HFF-Myc (cell line): Measurements from ENCODE around the gene RYR3.

Source experiments
- DNase-seq: peaks from one replicate; pipeline ENCODE4 v3.0.0-alpha.2; 2011; ENCODE audit warnings: low read depth; ENCODE audit errors: extremely low read depth
- H3K4me3 ChIP-seq: replicated peaks from 2 replicates; pipeline ENCODE4 v1.5.1; 2011; ENCODE audit warnings: low read depth, mild to moderate bottlenecking, control low read depth, low read length
- TF ChIP-seq, protein P1 (sequence below): IDR thresholded peaks from 2 replicates; pipeline ENCODE4 v1.5.1; 2012; ENCODE audit warnings: mild to moderate bottlenecking, low read depth, low read length, control low read depth; ENCODE audit errors: missing control alignments

Gene RYR3

DNA sequence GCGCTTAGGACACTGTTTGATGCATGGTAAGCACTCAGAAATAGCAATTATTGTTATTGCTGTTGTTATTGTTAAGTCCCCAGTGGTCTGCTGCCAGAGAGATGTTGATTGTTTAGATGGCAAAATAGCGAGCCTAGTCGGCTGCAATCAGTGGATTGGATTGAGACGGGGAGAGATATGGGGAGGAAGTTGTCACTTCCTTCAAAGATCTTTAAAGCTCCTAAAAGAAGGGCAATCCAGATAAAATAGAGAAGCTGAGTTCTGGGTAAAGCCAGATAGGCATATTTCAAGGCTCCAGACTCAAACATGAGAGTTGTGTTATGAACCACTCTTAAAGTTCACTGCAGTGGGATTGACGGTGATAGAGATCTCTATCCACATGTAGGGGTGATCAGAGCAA is 64.5 kb downstream of the RYR3 start:
- TF ChIP-seq, protein P1, sequence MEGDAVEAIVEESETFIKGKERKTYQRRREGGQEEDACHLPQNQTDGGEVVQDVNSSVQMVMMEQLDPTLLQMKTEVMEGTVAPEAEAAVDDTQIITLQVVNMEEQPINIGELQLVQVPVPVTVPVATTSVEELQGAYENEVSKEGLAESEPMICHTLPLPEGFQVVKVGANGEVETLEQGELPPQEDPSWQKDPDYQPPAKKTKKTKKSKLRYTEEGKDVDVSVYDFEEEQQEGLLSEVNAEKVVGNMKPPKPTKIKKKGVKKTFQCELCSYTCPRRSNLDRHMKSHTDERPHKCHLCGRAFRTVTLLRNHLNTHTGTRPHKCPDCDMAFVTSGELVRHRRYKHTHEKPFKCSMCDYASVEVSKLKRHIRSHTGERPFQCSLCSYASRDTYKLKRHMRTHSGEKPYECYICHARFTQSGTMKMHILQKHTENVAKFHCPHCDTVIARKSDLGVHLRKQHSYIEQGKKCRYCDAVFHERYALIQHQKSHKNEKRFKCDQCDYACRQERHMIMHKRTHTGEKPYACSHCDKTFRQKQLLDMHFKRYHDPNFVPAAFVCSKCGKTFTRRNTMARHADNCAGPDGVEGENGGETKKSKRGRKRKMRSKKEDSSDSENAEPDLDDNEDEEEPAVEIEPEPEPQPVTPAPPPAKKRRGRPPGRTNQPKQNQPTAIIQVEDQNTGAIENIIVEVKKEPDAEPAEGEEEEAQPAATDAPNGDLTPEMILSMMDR: no peak
- H3K4me3 ChIP-seq: no peak overlapping the region
- no peak for DNase-seq

GRCh38 chr15:33377204-33377603 is 66.4 kb downstream of the RYR3 start:
- no peak for DNase-seq

DNA sequence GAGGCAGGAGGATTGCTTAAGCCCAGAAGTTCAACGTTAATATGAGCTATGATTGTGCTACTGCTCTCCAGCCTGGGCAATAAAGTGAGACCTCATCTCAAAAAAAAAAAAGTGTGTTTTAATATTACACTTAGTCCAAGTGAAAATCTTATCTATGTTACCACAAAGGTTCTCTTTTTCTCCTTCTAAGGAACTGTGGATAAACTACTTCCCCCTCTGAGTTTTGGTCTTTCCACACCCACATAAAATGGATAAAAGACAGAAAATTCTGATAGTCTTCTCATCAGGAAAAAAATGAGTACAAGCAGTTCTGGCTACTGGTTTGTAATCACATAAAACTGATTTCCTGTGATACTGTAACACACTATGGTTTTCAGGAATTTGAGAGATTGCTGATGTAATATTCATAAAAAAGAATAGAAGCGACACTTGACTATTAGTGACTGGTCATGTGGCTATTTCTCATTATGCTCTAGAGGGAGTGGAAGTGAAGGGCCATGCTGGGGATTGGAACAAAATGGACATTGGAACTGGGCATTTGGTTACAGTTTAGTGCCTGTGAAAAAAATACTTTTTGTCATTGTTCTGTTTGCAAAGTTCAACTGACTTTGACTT is 68.2 kb downstream of the RYR3 start:
- no peak for DNase-seq
- TF ChIP-seq, protein P1: no peak
- no peak overlapping the region for H3K4me3 ChIP-seq

More at GRCh38 chr15:33377204-33377603, 66.4 kb downstream of the RYR3 start:
- H3K4me3 ChIP-seq: no peak overlapping the region
- TF ChIP-seq, protein P1: no peak

GRCh38 chr15:33380406-33380805 is 69.6 kb downstream of the RYR3 start:
- TF ChIP-seq, protein P1: no peak
- DNase-seq: no peak
- no peak overlapping the region for H3K4me3 ChIP-seq

DNA sequence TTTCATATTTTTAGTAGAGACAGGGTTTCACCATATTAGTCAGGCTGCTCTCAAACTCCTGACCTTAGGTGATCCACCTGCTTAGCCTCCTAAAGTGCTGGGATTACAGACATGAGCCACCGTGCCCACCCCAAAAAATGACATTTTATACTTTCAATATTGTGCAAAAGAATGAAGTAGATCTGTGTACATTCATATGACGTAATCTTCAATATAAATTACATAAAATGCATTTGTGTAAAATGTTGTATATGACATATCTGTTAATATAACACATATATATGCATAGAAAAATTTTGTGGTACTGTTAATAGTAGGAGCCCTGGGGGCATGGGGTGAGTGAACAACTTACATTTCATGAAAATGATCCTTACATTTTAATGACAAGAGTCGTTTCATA is 71.7 kb downstream of the RYR3 start:
- TF ChIP-seq, protein P1: no peak
- no peak overlapping the region for H3K4me3 ChIP-seq
- no peak for DNase-seq

DNA sequence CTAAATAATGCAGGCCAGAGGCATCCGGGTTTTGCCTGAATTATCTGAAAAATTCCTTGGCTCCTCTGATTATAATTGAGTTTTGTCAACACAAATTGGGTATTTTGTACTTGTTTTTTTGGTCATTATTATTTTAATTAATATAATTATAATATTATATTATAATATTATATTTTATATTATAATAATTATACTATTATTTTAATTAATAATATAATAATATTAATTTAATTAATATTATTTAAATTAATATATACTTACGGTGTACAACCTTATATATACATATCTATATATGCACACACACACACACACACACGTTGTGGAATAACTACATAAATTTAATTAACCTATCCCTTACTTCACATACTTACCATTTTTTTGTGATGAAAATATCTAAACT is 73.5 kb downstream of the RYR3 start:
- DNase-seq: no peak
- TF ChIP-seq, protein P1: no peak
- no peak overlapping the region for H3K4me3 ChIP-seq

DNA sequence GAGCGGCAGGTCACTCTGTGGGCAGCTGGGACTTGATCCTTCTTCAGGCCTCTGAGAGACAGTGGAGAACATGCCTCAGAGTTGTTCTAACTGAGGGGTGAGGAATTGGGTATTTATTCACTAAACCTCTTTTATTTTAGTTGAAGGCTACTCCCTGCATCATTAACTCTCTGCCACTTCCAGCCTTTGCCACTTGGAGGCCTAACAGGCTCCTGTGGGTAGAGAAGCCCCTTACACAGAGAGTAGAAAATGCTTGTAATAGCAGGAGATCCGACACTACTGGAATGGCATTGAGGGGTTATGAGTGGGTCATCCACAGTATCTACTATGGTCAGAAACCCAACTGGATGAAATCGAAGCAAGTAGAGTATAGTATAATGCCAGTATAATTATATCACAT is 81.7 kb downstream of the RYR3 start:
- H3K4me3 ChIP-seq: no peak overlapping the region
- TF ChIP-seq, protein P1: no peak
- DNase-seq: no peak
